Right lobe of liver (tissue), 4 donors: ENCODE data around the gene CARMIL1.

Experiments used
- POLR2A ChIP-seq: fragments of 450-650 bp; IDR thresholded peaks from one replicate; pipeline ENCODE4 v1.6.1; 2017; ENCODE audit warnings: antibody characterized with exemption, mild to moderate bottlenecking
- TF ChIP-seq, protein P1 (sequence below), 4 donors: fragments of 200-600 bp in 3 of 4; fragments of 450-650 bp in 1 of 4; IDR thresholded peaks; one replicate each; pipeline versions ENCODE4 v1.5.1 to v1.8.0; 2016 to 2022; ENCODE audit warnings: antibody characterized with exemption in 4 of 4, mild to moderate bottlenecking in 2 of 4
- donor health status: DM: no; HTN: no; CAD: no.
- donor health status: DM: no; HTN: no; CAD: no.
- donor health status: DM: no; HTN: yes; CAD: no.

DNA sequence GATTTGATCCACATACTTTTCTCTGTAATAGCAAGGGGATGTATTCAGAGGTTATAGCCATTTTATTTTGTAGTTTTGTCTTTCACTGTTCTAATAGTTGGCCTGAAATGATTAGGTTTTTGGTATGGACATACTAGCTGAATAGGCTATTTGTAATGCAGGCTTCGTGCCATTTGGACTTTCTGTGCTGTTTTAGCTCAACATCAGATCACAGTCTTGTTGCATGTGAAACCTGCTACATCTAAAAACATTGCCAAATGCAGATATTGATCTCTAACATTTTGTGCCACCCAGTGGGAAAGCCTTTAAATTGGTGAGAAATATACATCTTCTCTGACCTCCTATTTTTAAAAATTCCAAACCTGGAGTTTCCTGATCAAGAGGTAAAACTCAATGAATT is 215.3 kb downstream of the CARMIL1 start:
- TF ChIP-seq, protein P1, sequence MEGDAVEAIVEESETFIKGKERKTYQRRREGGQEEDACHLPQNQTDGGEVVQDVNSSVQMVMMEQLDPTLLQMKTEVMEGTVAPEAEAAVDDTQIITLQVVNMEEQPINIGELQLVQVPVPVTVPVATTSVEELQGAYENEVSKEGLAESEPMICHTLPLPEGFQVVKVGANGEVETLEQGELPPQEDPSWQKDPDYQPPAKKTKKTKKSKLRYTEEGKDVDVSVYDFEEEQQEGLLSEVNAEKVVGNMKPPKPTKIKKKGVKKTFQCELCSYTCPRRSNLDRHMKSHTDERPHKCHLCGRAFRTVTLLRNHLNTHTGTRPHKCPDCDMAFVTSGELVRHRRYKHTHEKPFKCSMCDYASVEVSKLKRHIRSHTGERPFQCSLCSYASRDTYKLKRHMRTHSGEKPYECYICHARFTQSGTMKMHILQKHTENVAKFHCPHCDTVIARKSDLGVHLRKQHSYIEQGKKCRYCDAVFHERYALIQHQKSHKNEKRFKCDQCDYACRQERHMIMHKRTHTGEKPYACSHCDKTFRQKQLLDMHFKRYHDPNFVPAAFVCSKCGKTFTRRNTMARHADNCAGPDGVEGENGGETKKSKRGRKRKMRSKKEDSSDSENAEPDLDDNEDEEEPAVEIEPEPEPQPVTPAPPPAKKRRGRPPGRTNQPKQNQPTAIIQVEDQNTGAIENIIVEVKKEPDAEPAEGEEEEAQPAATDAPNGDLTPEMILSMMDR (IDR thresholded peaks at IDR 0.05) = no peak
- no peak for TF ChIP-seq POLR2A
